ENCODE results near the gene MAP4K5.

MAP4K5 gene

GRCh38 chr14:50479041-50479440, 53.3 kb downstream of the MAP4K5 start:
- H3K9ac ChIP-seq (ENCODE audit: low read depth in 1 of 2, low read length in 2 of 2), result no peak overlapping the region
- no peaks in the 10 kb centered on the region for H3K9me3 ChIP-seq (ENCODE audit: control insufficient read depth in 1 of 2, low read length in 2 of 2)
- H3K4me3 ChIP-seq (ENCODE audit: low read depth in 1 of 2, low read length in 2 of 2), result no peak overlapping the region
- H3K4me1 ChIP-seq (ENCODE audit: control insufficient read depth in 1 of 2, insufficient read depth in 2 of 2, low read length in 2 of 2), result no peaks in the 10 kb centered on the region
- no peak overlapping the region for H3K27ac ChIP-seq (ENCODE audit: low read depth, low read length)
- H3K27me3 ChIP-seq (ENCODE audit: control insufficient read depth in 1 of 2, insufficient read depth in 2 of 2, low read length in 2 of 2), result no peaks in the 10 kb centered on the region
- H3K36me3 ChIP-seq (ENCODE audit: control insufficient read depth in 1 of 2, insufficient read depth in 2 of 2, low read length in 2 of 2), result peaks cover 14 to 17% of the 10 kb centered on the region in 2 donors

- no peaks in the 10 kb centered on the region for H3K4me1 ChIP-seq (ENCODE audit: control insufficient read depth in 1 of 2, insufficient read depth in 2 of 2, low read length in 2 of 2)
- no peak overlapping the region for H3K4me3 ChIP-seq (ENCODE audit: low read depth in 1 of 2, low read length in 2 of 2)
- H3K27ac ChIP-seq (ENCODE audit: low read depth, low read length), result no peak overlapping the region
- peaks cover 0 to under 1% of the 10 kb centered on the region in 2 donors for H3K9me3 ChIP-seq (ENCODE audit: control insufficient read depth in 1 of 2, low read length in 2 of 2)
- H3K9ac ChIP-seq (ENCODE audit: low read depth in 1 of 2, low read length in 2 of 2), result no peak overlapping the region
- peaks cover 17 to 18% of the 10 kb centered on the region in 2 donors for H3K36me3 ChIP-seq (ENCODE audit: control insufficient read depth in 1 of 2, insufficient read depth in 2 of 2, low read length in 2 of 2)
- H3K27me3 ChIP-seq (ENCODE audit: control insufficient read depth in 1 of 2, insufficient read depth in 2 of 2, low read length in 2 of 2), result no peaks in the 10 kb centered on the region
Measured at GRCh38 chr14:50477760-50478159, 54.6 kb downstream of the MAP4K5 start.

GRCh38 chr14:50476134-50476533, 56.2 kb downstream of the MAP4K5 start:
- H3K36me3 ChIP-seq (ENCODE audit: control insufficient read depth in 1 of 2, insufficient read depth in 2 of 2, low read length in 2 of 2), result peaks cover 26 to 33% of the 10 kb centered on the region in 2 donors
- H3K27ac ChIP-seq (ENCODE audit: low read depth, low read length), result no peak overlapping the region
- no peak overlapping the region for H3K4me3 ChIP-seq (ENCODE audit: low read depth in 1 of 2, low read length in 2 of 2)
- H3K27me3 ChIP-seq (ENCODE audit: control insufficient read depth in 1 of 2, insufficient read depth in 2 of 2, low read length in 2 of 2), result no peaks in the 10 kb centered on the region
- peaks cover 8 to 16% of the 10 kb centered on the region in 2 donors for H3K9me3 ChIP-seq (ENCODE audit: control insufficient read depth in 1 of 2, low read length in 2 of 2)
- no peaks in the 10 kb centered on the region for H3K4me1 ChIP-seq (ENCODE audit: control insufficient read depth in 1 of 2, insufficient read depth in 2 of 2, low read length in 2 of 2)
- H3K9ac ChIP-seq (ENCODE audit: low read depth in 1 of 2, low read length in 2 of 2), result no peak overlapping the region

GRCh38 chr14:50475460-50475859, 56.9 kb downstream of the MAP4K5 start:
- Histone ChIP-seq H3K9ac (ENCODE audit: low read depth in 1 of 2, low read length in 2 of 2) (no peak overlapping the region), H3K4me1 (ENCODE audit: control insufficient read depth in 1 of 2, insufficient read depth in 2 of 2, low read length in 2 of 2) (no peaks in the 10 kb centered on the region), H3K27ac (ENCODE audit: low read depth, low read length) (no peak overlapping the region), H3K9me3 (ENCODE audit: control insufficient read depth in 1 of 2, low read length in 2 of 2) (peaks cover 8 to 20% of the 10 kb centered on the region in 2 donors), H3K4me3 (ENCODE audit: low read depth in 1 of 2, low read length in 2 of 2) (no peak overlapping the region), H3K27me3 (ENCODE audit: control insufficient read depth in 1 of 2, insufficient read depth in 2 of 2, low read length in 2 of 2) (no peaks in the 10 kb centered on the region), H3K36me3 (ENCODE audit: control insufficient read depth in 1 of 2, insufficient read depth in 2 of 2, low read length in 2 of 2) (peaks cover 30 to 32% of the 10 kb centered on the region in 2 donors)

GRCh38 chr14:50471838-50472465, 60.4 kb downstream of the MAP4K5 start:
- peaks cover 32 to 39% of the 10 kb centered on the region in 2 donors for H3K36me3 ChIP-seq (ENCODE audit: control insufficient read depth in 1 of 2, insufficient read depth in 2 of 2, low read length in 2 of 2)
- no peaks in the 10 kb centered on the region for H3K4me1 ChIP-seq (ENCODE audit: control insufficient read depth in 1 of 2, insufficient read depth in 2 of 2, low read length in 2 of 2)
- no peak overlapping the region for H3K27ac ChIP-seq (ENCODE audit: low read depth, low read length)

GRCh38 chr14:50469982-50470381, 62.4 kb downstream of the MAP4K5 start:
- H3K27ac ChIP-seq (ENCODE audit: low read depth, low read length), result no peak overlapping the region
- H3K4me1 ChIP-seq (ENCODE audit: control insufficient read depth in 1 of 2, insufficient read depth in 2 of 2, low read length in 2 of 2), result no peaks in the 10 kb centered on the region
- peaks cover 28 to 36% of the 10 kb centered on the region in 2 donors for H3K36me3 ChIP-seq (ENCODE audit: control insufficient read depth in 1 of 2, insufficient read depth in 2 of 2, low read length in 2 of 2)
- no peaks in the 10 kb centered on the region for H3K27me3 ChIP-seq (ENCODE audit: control insufficient read depth in 1 of 2, insufficient read depth in 2 of 2, low read length in 2 of 2)
- peaks cover 8 to 20% of the 10 kb centered on the region in 2 donors for H3K9me3 ChIP-seq (ENCODE audit: control insufficient read depth in 1 of 2, low read length in 2 of 2)
- H3K9ac ChIP-seq (ENCODE audit: low read depth in 1 of 2, low read length in 2 of 2), result no peak overlapping the region
- no peak overlapping the region for H3K4me3 ChIP-seq (ENCODE audit: low read depth in 1 of 2, low read length in 2 of 2)

More at GRCh38 chr14:50471838-50472465, 60.4 kb downstream of the MAP4K5 start:
- Histone ChIP-seq H3K27me3 (ENCODE audit: control insufficient read depth in 1 of 2, insufficient read depth in 2 of 2, low read length in 2 of 2) (no peaks in the 10 kb centered on the region), H3K9me3 (ENCODE audit: control insufficient read depth in 1 of 2, low read length in 2 of 2) (peaks cover 8 to 20% of the 10 kb centered on the region in 2 donors), H3K4me3 (ENCODE audit: low read depth in 1 of 2, low read length in 2 of 2) (no peak overlapping the region), H3K9ac (ENCODE audit: low read depth in 1 of 2, low read length in 2 of 2) (no peak overlapping the region)

- Histone ChIP-seq H3K9me3 (ENCODE audit: control insufficient read depth in 1 of 2, low read length in 2 of 2) (no peaks in the 10 kb centered on the region), H3K4me3 (ENCODE audit: low read depth in 1 of 2, low read length in 2 of 2) (no peak overlapping the region), H3K4me1 (ENCODE audit: control insufficient read depth in 1 of 2, insufficient read depth in 2 of 2, low read length in 2 of 2) (no peaks in the 10 kb centered on the region), H3K9ac (ENCODE audit: low read depth in 1 of 2, low read length in 2 of 2) (no peak overlapping the region), H3K36me3 (ENCODE audit: control insufficient read depth in 1 of 2, insufficient read depth in 2 of 2, low read length in 2 of 2) (peaks cover 21 to 31% of the 10 kb centered on the region in 2 donors), H3K27me3 (ENCODE audit: control insufficient read depth in 1 of 2, insufficient read depth in 2 of 2, low read length in 2 of 2) (no peaks in the 10 kb centered on the region), H3K27ac (ENCODE audit: low read depth, low read length) (no peak overlapping the region)
Measured at GRCh38 chr14:50462111-50462510, 70.3 kb downstream of the MAP4K5 start.

GRCh38 chr14:50453869-50454268, 78.5 kb downstream of the MAP4K5 start:
- Histone ChIP-seq H3K27me3 (ENCODE audit: control insufficient read depth in 1 of 2, insufficient read depth in 2 of 2, low read length in 2 of 2) (no peaks in the 10 kb centered on the region), H3K4me3 (ENCODE audit: low read depth in 1 of 2, low read length in 2 of 2) (no peak overlapping the region), H3K9ac (ENCODE audit: low read depth in 1 of 2, low read length in 2 of 2) (no peak overlapping the region), H3K9me3 (ENCODE audit: control insufficient read depth in 1 of 2, low read length in 2 of 2) (no peaks in the 10 kb centered on the region), H3K27ac (ENCODE audit: low read depth, low read length) (no peak overlapping the region), H3K36me3 (ENCODE audit: control insufficient read depth in 1 of 2, insufficient read depth in 2 of 2, low read length in 2 of 2) (peaks cover 18 to 59% of the 10 kb centered on the region in 2 donors), H3K4me1 (ENCODE audit: control insufficient read depth in 1 of 2, insufficient read depth in 2 of 2, low read length in 2 of 2) (no peaks in the 10 kb centered on the region)

- Histone ChIP-seq H3K4me3 (ENCODE audit: low read depth in 1 of 2, low read length in 2 of 2) (no peak overlapping the region), H3K36me3 (ENCODE audit: control insufficient read depth in 1 of 2, insufficient read depth in 2 of 2, low read length in 2 of 2) (peaks cover 16 to 57% of the 10 kb centered on the region in 2 donors), H3K9me3 (ENCODE audit: control insufficient read depth in 1 of 2, low read length in 2 of 2) (no peaks in the 10 kb centered on the region), H3K27me3 (ENCODE audit: control insufficient read depth in 1 of 2, insufficient read depth in 2 of 2, low read length in 2 of 2) (no peaks in the 10 kb centered on the region), H3K4me1 (ENCODE audit: control insufficient read depth in 1 of 2, insufficient read depth in 2 of 2, low read length in 2 of 2) (no peaks in the 10 kb centered on the region), H3K27ac (ENCODE audit: low read depth, low read length) (no peak overlapping the region), H3K9ac (ENCODE audit: low read depth in 1 of 2, low read length in 2 of 2) (no peak overlapping the region)
Measured at GRCh38 chr14:50452979-50453705, 79.2 kb downstream of the MAP4K5 start.

GRCh38 chr14:50452296-50452695, 80.1 kb downstream of the MAP4K5 start:
- peaks cover 11 to 50% of the 10 kb centered on the region in 2 donors for H3K36me3 ChIP-seq (ENCODE audit: control insufficient read depth in 1 of 2, insufficient read depth in 2 of 2, low read length in 2 of 2)

More at GRCh38 chr14:50452296-50452695, 80.1 kb downstream of the MAP4K5 start:
- Histone ChIP-seq H3K4me1 (ENCODE audit: control insufficient read depth in 1 of 2, insufficient read depth in 2 of 2, low read length in 2 of 2) (no peaks in the 10 kb centered on the region), H3K9me3 (ENCODE audit: control insufficient read depth in 1 of 2, low read length in 2 of 2) (no peaks in the 10 kb centered on the region), H3K27me3 (ENCODE audit: control insufficient read depth in 1 of 2, insufficient read depth in 2 of 2, low read length in 2 of 2) (no peaks in the 10 kb centered on the region), H3K4me3 (ENCODE audit: low read depth in 1 of 2, low read length in 2 of 2) (no peak overlapping the region), H3K27ac (ENCODE audit: low read depth, low read length) (no peak overlapping the region), H3K9ac (ENCODE audit: low read depth in 1 of 2, low read length in 2 of 2) (no peak overlapping the region)

Measured in duodenal mucosa (tissue), 2 donors.